Astrocyte (in vitro differentiated cells and primary cell): ENCODE results near the gene ADAMTS3. TPM values are rescaled to one million over a fixed set of nuclear protein-coding genes. Genes with fewer than 3 reads are reported as not detected.

Experiments
- DNase-seq: peaks from one replicate; pipeline ENCODE4 v3.0.0-alpha.2; 2010; ENCODE audit warnings: low read depth
- FAIRE-seq: peaks from 2 replicates; lab custom pipeline; 2011; peaks lifted over from hg19 to GRCh38; lab: Jason Lieb, UNC
- H2AFZ ChIP-seq: 2 replicates; pipeline ENCODE4 v1.6.0; 2012; ENCODE audit warnings: low read depth, low read length, inconsistent platforms
- H3K27ac ChIP-seq: 2 replicates; pipeline ENCODE4 v1.5.1; 2011; ENCODE audit warnings: low read depth, low read length, inconsistent platforms
- H3K27me3 ChIP-seq: 2 replicates; pipeline ENCODE4 v1.6.0; 2011; ENCODE audit warnings: low read length, inconsistent platforms; ENCODE audit not compliant: insufficient read depth
- H3K36me3 ChIP-seq: 2 replicates; pipeline ENCODE4 v1.5.1; 2011; ENCODE audit warnings: low read length, inconsistent platforms; ENCODE audit not compliant: insufficient read depth
- H3K4me1 ChIP-seq: 2 replicates; pipeline ENCODE4 v1.5.1; 2011; ENCODE audit warnings: low read length, inconsistent platforms; ENCODE audit not compliant: insufficient read depth
- H3K4me2 ChIP-seq: 2 replicates; pipeline ENCODE4 v1.6.0; 2012; ENCODE audit warnings: low read length, inconsistent platforms
- H3K4me3 ChIP-seq: 2 replicates; pipeline ENCODE4 v1.5.1; 2011; ENCODE audit warnings: low read depth, mild to moderate bottlenecking, low read length, inconsistent platforms; ENCODE audit not compliant: insufficient read depth
- H3K79me2 ChIP-seq: 2 replicates; pipeline ENCODE4 v1.6.0; 2012; ENCODE audit warnings: mild to moderate bottlenecking, low read length, inconsistent platforms; ENCODE audit not compliant: insufficient read depth
- H3K9ac ChIP-seq: 2 replicates; pipeline ENCODE4 v1.6.0; 2012; ENCODE audit warnings: mild to moderate bottlenecking, low read length, inconsistent platforms
- H3K9me3 ChIP-seq: 2 replicates; pipeline ENCODE4 v1.5.1; 2012; ENCODE audit warnings: low read depth, mild to moderate bottlenecking, low read length, inconsistent platforms; ENCODE audit not compliant: insufficient read depth
- H4K20me1 ChIP-seq: 2 replicates; pipeline ENCODE4 v1.6.0; 2012; ENCODE audit warnings: low read length, inconsistent platforms; ENCODE audit not compliant: insufficient read depth
- H3K27ac Mint-ChIP-seq: one replicate; pipeline ENCODE4 v1.8.0; 2021; ENCODE audit warnings: mild to moderate bottlenecking, mixed read lengths; ENCODE audit not compliant: unreplicated experiment
- H3K27me3 Mint-ChIP-seq: one replicate; pipeline ENCODE4 v1.8.0; 2021; ENCODE audit warnings: low read depth, mixed read lengths; ENCODE audit not compliant: unreplicated experiment
- H3K36me3 Mint-ChIP-seq: one replicate; pipeline ENCODE4 v1.8.0; 2021; ENCODE audit warnings: low read depth, mixed read lengths; ENCODE audit not compliant: unreplicated experiment
- H3K4me1 Mint-ChIP-seq: one replicate; pipeline ENCODE4 v1.8.0; 2021; ENCODE audit warnings: low read depth, mixed read lengths; ENCODE audit not compliant: unreplicated experiment
- H3K4me3 Mint-ChIP-seq: one replicate; pipeline ENCODE4 v1.8.0; 2021; ENCODE audit warnings: mild to moderate bottlenecking, moderate library complexity, mixed read lengths; ENCODE audit not compliant: unreplicated experiment
- H3K9me3 Mint-ChIP-seq: one replicate; pipeline ENCODE4 v1.8.0; 2021; ENCODE audit warnings: mild to moderate bottlenecking, mixed read lengths; ENCODE audit not compliant: unreplicated experiment
- CTCF ChIP-seq: IDR thresholded peaks from 2 replicates; pipeline ENCODE4 v1.5.1; 2011; ENCODE audit warnings: low read depth, mild to moderate bottlenecking, inconsistent platforms, low read length, moderate library complexity; ENCODE audit not compliant: insufficient read depth
- EZH2 ChIP-seq: IDR thresholded peaks from 2 replicates; pipeline ENCODE4 v1.6.1; 2012; ENCODE audit warnings: mild to moderate bottlenecking, low read length, inconsistent platforms; ENCODE audit not compliant: insufficient read depth
- total RNA-seq: library from RNA; stranded (reverse); gene quantifications from 2 replicates; pipeline ENCODE4 v1.2.1, GENCODE V29; 2021

ADAMTS3 gene
- total RNA-seq, 1 donor from 2014 or later, result 4.2 TPM

GRCh38 chr4:72489267-72489666 lies 79.8 kb downstream of the ADAMTS3 start:
- H3K4me3 ChIP-seq, result no peak overlapping the region
- no peak overlapping the region for H3K27ac ChIP-seq
- Mint-ChIP-seq H3K27ac (peak overlapping the region; percentile 95), H3K9me3 (no peaks in the 10 kb centered on the region), H3K27me3 (no peaks in the 10 kb centered on the region), H3K36me3 (no peaks in the 10 kb centered on the region), H3K4me1 (peaks cover 13% of the 10 kb centered on the region), H3K4me3 (no peak overlapping the region)
- no peak overlapping the region for H3K9ac ChIP-seq
- no peaks in the 10 kb centered on the region for H3K36me3 ChIP-seq
- no peaks in the 10 kb centered on the region for H3K9me3 ChIP-seq
- H3K27me3 ChIP-seq, result no peaks in the 10 kb centered on the region
- peak overlapping the region; percentile 16 for H3K4me2 ChIP-seq
- H4K20me1 ChIP-seq, result no peaks in the 10 kb centered on the region
- DNase-seq (peak; percentile 16), FAIRE-seq (no peak)
- no peak for TF ChIP-seq EZH2
- TF ChIP-seq CTCF, result no peak
- no peak overlapping the region for H2AFZ ChIP-seq
- H3K4me1 ChIP-seq, result no peaks in the 10 kb centered on the region
- no peaks in the 10 kb centered on the region for H3K79me2 ChIP-seq

DNA sequence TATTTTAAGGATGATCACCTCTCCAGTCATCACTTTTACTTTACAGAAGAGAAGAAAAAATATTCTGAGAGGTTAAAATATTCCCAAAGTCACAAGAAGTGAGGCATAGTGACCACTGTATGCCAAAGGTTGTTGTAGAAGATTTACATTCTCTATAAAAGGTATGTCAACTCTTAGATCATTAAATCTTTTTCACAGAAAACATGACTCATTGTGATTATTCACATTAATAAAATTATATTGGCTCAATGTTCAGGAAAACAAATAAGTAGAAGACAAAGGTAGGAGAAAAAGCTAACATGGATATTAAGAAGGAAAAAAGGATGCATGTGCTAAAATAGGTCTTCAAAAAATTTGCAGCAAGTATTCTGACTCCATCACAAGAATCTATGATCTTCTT lies 82.0 kb downstream of the ADAMTS3 start:
- H3K79me2 ChIP-seq, result no peaks in the 10 kb centered on the region
- H3K9ac ChIP-seq, result no peak overlapping the region
- no peaks in the 10 kb centered on the region for H3K9me3 Mint-ChIP-seq
- no peak for FAIRE-seq
- no peaks in the 10 kb centered on the region for H3K9me3 ChIP-seq
- H3K4me3 ChIP-seq, result no peak overlapping the region
- no peaks in the 10 kb centered on the region for H4K20me1 ChIP-seq
- H3K27me3 Mint-ChIP-seq, result no peaks in the 10 kb centered on the region
- H3K27ac ChIP-seq, result no peak overlapping the region
- no peaks in the 10 kb centered on the region for H3K36me3 Mint-ChIP-seq
- no peak overlapping the region for H2AFZ ChIP-seq
- H3K27ac Mint-ChIP-seq, result no peak overlapping the region
- no peak for DNase-seq
- no peaks in the 10 kb centered on the region for H3K4me1 ChIP-seq
- no peak overlapping the region for H3K4me2 ChIP-seq
- peaks cover 13% of the 10 kb centered on the region for H3K4me1 Mint-ChIP-seq
- no peak for TF ChIP-seq EZH2
- no peak for TF ChIP-seq CTCF
- H3K36me3 ChIP-seq, result no peaks in the 10 kb centered on the region
- H3K27me3 ChIP-seq, result no peaks in the 10 kb centered on the region
- no peak overlapping the region for H3K4me3 Mint-ChIP-seq

DNA sequence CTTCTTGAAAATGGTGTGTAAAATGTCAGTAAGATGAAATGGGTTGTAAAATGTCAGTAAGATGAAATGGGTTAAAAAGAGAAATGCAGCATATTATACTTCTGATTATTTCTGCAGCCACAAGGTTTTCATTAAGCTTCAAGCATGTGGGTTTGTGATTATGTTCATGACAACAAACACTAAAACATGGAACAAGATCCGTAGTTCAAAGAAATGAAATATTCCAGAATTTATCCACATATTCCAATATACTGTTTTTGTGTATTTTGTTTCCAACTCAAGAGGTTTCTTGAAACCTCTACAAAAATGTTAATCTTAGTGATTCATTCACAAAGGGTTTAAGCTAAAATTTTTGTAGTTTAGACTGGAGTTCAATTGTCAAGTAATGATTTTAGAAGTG lies 84.0 kb downstream of the ADAMTS3 start:
- Histone ChIP-seq H3K9me3 (no peaks in the 10 kb centered on the region), H4K20me1 (no peaks in the 10 kb centered on the region), H3K9ac (no peak overlapping the region), H3K27ac (no peak overlapping the region), H3K36me3 (no peaks in the 10 kb centered on the region), H2AFZ (no peak overlapping the region), H3K27me3 (no peaks in the 10 kb centered on the region), H3K4me2 (no peak overlapping the region), H3K4me1 (no peaks in the 10 kb centered on the region), H3K4me3 (no peak overlapping the region), H3K79me2 (no peaks in the 10 kb centered on the region)
- Mint-ChIP-seq H3K4me1 (peaks cover 6% of the 10 kb centered on the region), H3K9me3 (no peaks in the 10 kb centered on the region), H3K36me3 (no peaks in the 10 kb centered on the region), H3K4me3 (no peak overlapping the region), H3K27ac (no peak overlapping the region), H3K27me3 (no peaks in the 10 kb centered on the region)
- DNase-seq (no peak), FAIRE-seq (no peak)
- TF ChIP-seq EZH2 (no peak), CTCF (no peak)
